Suppressor macrophage treated with lipopolysaccharide for 1 hour (primary cell): ENCODE data around the gene INO80.

Experiments
- DNase-seq, 3 donors: peaks; one replicate each; pipeline ENCODE4 v3.0.0-alpha.2; 2020 to 2022

Gene INO80

GRCh38 chr15:41116962-41117252 lies 827 bp upstream of the INO80 start:
- no peak for DNase-seq

GRCh38 chr15:41115652-41116115 lies 396 bp downstream of the INO80 start:
- peak; percentile 67 to 85 (median 75) for DNase-seq

GRCh38 chr15:41115161-41115651 lies 874 bp downstream of the INO80 start:
- DNase-seq = peak; percentile 62 to 78 (median 76)

GRCh38 chr15:41106947-41107346 lies 9.1 kb downstream of the INO80 start:
- no peak for DNase-seq

GRCh38 chr15:41105348-41106334 lies 10.4 kb downstream of the INO80 start:
- DNase-seq = peak in 1 of 3 donors; percentile 13

GRCh38 chr15:41104234-41104633 lies 11.8 kb downstream of the INO80 start:
- no peak for DNase-seq

- no peak for DNase-seq
Measured at GRCh38 chr15:41102854-41103253, 13.2 kb downstream of the INO80 start.

GRCh38 chr15:41096178-41096577 lies 19.9 kb downstream of the INO80 start:
- DNase-seq = no peak

GRCh38 chr15:41085029-41085428 lies 31.1 kb downstream of the INO80 start:
- no peak for DNase-seq

- no peak for DNase-seq
Measured at GRCh38 chr15:41080144-41080543, 35.9 kb downstream of the INO80 start.

GRCh38 chr15:41079717-41080116 lies 36.4 kb downstream of the INO80 start:
- no peak for DNase-seq

GRCh38 chr15:41078879-41079278 lies 37.2 kb downstream of the INO80 start:
- DNase-seq = peak in 1 of 3 donors; percentile 3

GRCh38 chr15:41078125-41078524 lies 38.0 kb downstream of the INO80 start:
- DNase-seq = no peak

- DNase-seq = no peak
Measured at GRCh38 chr15:41073028-41073427, 43.1 kb downstream of the INO80 start.

GRCh38 chr15:41072013-41072412 lies 44.1 kb downstream of the INO80 start:
- no peak for DNase-seq

GRCh38 chr15:41066516-41066915 lies 49.6 kb downstream of the INO80 start:
- no peak for DNase-seq

- DNase-seq = no peak
Measured at GRCh38 chr15:41061667-41062066, 54.4 kb downstream of the INO80 start.

- no peak for DNase-seq
Measured at GRCh38 chr15:41060505-41060904, 55.6 kb downstream of the INO80 start.

GRCh38 chr15:41056810-41057209 lies 59.3 kb downstream of the INO80 start:
- DNase-seq = no peak

GRCh38 chr15:41055706-41056105 lies 60.4 kb downstream of the INO80 start:
- no peak for DNase-seq

- no peak for DNase-seq
Measured at GRCh38 chr15:41051139-41051538, 64.9 kb downstream of the INO80 start.

- no peak for DNase-seq
Measured at GRCh38 chr15:41048852-41049251, 67.2 kb downstream of the INO80 start.

- DNase-seq = no peak
Measured at GRCh38 chr15:41048397-41048796, 67.7 kb downstream of the INO80 start.

GRCh38 chr15:41047474-41047873 lies 68.6 kb downstream of the INO80 start:
- no peak for DNase-seq
